Ovary (tissue), 9 donors: ENCODE data around the gene CCNG2. TPM values are rescaled to one million over a fixed set of nuclear protein-coding genes. Genes with fewer than 3 reads are reported as not detected.

Experiments used
- DNase-seq, 5 donors: peaks; one replicate each; pipeline ENCODE4 v3.0.0-alpha.2; 2019 to 2020
- H3K27ac ChIP-seq, 2 donors: fragments of 200-600 bp; one replicate each; pipeline versions ENCODE4 v1.5.1 to v1.8.0; 2019 to 2022
- H3K27me3 ChIP-seq: fragments of 200-600 bp; one replicate; pipeline ENCODE4 v1.8.0; 2022
- H3K36me3 ChIP-seq: fragments of 200-600 bp; sonication (generic); one replicate; pipeline ENCODE4 v1.5.1; 2019
- H3K4me1 ChIP-seq: one replicate; pipeline ENCODE4 v1.8.1; 2013; ENCODE audit warnings: mild to moderate bottlenecking, moderate library complexity; ENCODE audit not compliant: insufficient read depth
- H3K4me3 ChIP-seq: fragments of 200-600 bp; sonication (generic); one replicate; pipeline ENCODE4 v1.5.1; 2017
- H3K9me3 ChIP-seq, 2 donors: fragments of 200-600 bp in 1 of 2; sonication (generic) in 1 of 2; one replicate each; pipeline versions ENCODE4 v1.5.1 to v1.8.1; 2013 to 2019; ENCODE audit warnings: mild to moderate bottlenecking in 1 of 2, moderate library complexity in 1 of 2
- EP300 ChIP-seq: sonication (generic); formaldehyde crosslinking; IDR thresholded peaks from one replicate; pipeline ENCODE4 v1.6.1; 2017; ENCODE audit warnings: antibody characterized with exemption
- POLR2A ChIP-seq: fragments of 450-650 bp; IDR thresholded peaks from one replicate; pipeline ENCODE4 v1.6.1; 2017; ENCODE audit warnings: antibody characterized with exemption, mild to moderate bottlenecking, moderate library complexity
- WGBS, 3 donors: extraction: QIAGEN DNeasy Blood & Tissue Kit in 1 of 3; methylation state at CpG; one replicate each; pipeline versions ENCODE4 v1.1.5 to v1.1.7; 2013 to 2017; 5-methylcytosine and 5-hydroxymethylcytosine counted together
- intact Hi-C, 4 donors: fragments of 100-400 bp; cut with DNase I; formaldehyde crosslinking; loops; one replicate each; pipeline versions ENCODE4 v1.11.0 to v1.15.1; 2022 to 2023
- polyA plus RNA-seq, 2 donors: library from polyadenylated mRNA; stranded (reverse); fragments of 200-250 nt in 1 of 2; fragments of 350-450 nt in 1 of 2; fragmentation: Illumina TruSeq in 1 of 2; extraction: RNeasy Lipid Tissue Mini Kit (QIAGEN cat#74804) in 1 of 2; gene quantifications; one replicate each; pipeline ENCODE4 v1.2.3, GENCODE V29; 2013 to 2014
- total RNA-seq, 7 donors: library from RNA; depleted of rRNA in 2 of 7; stranded (reverse); fragments of >200 nt in 2 of 7; fragmentation: NEBNext Ultra II Directional in 3 of 7; extraction: Animal tissue kit (Norgen Biotek cat#: 25700) in 3 of 7; gene quantifications; one replicate each; pipeline versions ENCODE4 v1.1.0 to v1.2.4, GENCODE V29; 2016 to 2023
- TF ChIP-seq, protein P1 (sequence below), 3 donors: fragments of 450-650 bp in 2 of 3; fragments of 200-600 bp in 1 of 3; IDR thresholded peaks; one replicate each; pipeline versions ENCODE4 v1.5.1 to v1.8.0; 2016 to 2022; ENCODE audit warnings: antibody characterized with exemption in 3 of 3, mild to moderate bottlenecking in 1 of 3
- donor health status: DM: no; HTN: no; CAD: no; lungs with moderate emphysema.
- donor health status: DM: no; HTN: no; CAD: no.
- donor health status: Bipolar disorder and iron deficiency.
- donor health status: DM: yes; HTN: yes; CAD: no.
- donor health status: DM: no; HTN: no; CAD: no.
- donor health status: DM: yes; HTN: yes; CAD: no.

CCNG2 gene
- total and polyA plus RNA-seq, 9 donors: 9.9 to 44.9 (median 22.7) TPM

DNA sequence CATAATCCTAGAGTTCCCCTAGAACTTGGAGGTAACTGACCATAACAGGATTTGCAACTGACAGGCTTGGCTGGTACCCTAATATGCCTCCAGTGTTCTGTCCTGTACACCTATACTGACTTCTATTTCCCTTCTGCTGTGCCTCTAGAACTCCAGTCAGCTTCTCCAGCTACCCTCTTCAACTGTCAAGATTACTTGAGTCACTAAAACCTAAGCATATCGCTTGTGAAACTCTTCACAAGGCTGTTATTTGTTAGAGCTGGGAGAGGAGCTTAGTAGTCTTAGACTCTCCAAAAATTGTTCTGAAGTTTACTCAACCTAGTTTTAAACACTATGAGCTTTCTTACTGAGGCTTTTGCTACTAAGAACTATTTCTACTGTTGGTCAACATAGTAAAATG lies 52.0 kb downstream of the CCNG2 start:
- WGBS, 3 donors: 96 to 98% (median 97%) methylated on average over 1 of the region's 1 CpG
- H3K4me1 ChIP-seq: no peaks in the 10 kb centered on the region
- intact Hi-C loops: loop anchor here in 2 of 4 donors (5.0 to 10.0 kb wide), 2 partner anchors 694 to 962 kb away; no protein-coding TSS in a partner anchor
- no peak overlapping the region for H3K27ac ChIP-seq
- DNase-seq: no peak
- no peaks in the 10 kb centered on the region for H3K27me3 ChIP-seq
- H3K4me3 ChIP-seq: no peak overlapping the region
- TF ChIP-seq EP300 (no peak), POLR2A (no peak)
- TF ChIP-seq, protein P1, sequence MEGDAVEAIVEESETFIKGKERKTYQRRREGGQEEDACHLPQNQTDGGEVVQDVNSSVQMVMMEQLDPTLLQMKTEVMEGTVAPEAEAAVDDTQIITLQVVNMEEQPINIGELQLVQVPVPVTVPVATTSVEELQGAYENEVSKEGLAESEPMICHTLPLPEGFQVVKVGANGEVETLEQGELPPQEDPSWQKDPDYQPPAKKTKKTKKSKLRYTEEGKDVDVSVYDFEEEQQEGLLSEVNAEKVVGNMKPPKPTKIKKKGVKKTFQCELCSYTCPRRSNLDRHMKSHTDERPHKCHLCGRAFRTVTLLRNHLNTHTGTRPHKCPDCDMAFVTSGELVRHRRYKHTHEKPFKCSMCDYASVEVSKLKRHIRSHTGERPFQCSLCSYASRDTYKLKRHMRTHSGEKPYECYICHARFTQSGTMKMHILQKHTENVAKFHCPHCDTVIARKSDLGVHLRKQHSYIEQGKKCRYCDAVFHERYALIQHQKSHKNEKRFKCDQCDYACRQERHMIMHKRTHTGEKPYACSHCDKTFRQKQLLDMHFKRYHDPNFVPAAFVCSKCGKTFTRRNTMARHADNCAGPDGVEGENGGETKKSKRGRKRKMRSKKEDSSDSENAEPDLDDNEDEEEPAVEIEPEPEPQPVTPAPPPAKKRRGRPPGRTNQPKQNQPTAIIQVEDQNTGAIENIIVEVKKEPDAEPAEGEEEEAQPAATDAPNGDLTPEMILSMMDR (IDR thresholded peaks at IDR 0.05): no peak
- no peaks in the 10 kb centered on the region for H3K36me3 ChIP-seq
- H3K9me3 ChIP-seq: no peaks in the 10 kb centered on the region

DNA sequence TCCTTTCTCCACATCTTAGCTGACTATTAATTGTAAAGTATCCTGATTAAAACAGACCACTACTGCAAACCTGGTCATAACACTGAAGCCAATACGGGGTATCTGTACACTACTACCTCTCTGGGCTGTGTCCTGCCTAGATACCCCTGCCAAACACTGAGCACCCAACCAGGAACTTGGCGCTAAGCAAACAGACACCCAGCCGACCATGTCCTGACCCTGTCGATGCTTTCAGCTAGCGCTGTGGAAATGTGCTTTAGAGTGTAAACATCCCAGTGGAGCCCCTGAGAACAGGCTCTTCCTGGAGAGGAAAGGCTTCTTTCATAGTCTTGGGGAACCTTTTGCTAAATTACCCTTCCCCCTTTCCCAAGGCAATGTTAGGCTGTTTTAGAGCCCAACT lies 52.9 kb downstream of the CCNG2 start:
- H3K27me3 ChIP-seq: no peaks in the 10 kb centered on the region
- no peak for DNase-seq
- intact Hi-C loops: loop anchor here in 2 of 4 donors (5.0 to 10.0 kb wide), 2 partner anchors 695 to 963 kb away; no protein-coding TSS in a partner anchor
- no peak overlapping the region for H3K27ac ChIP-seq
- no peaks in the 10 kb centered on the region for H3K9me3 ChIP-seq
- TF ChIP-seq POLR2A: no peak
- TF ChIP-seq, protein P1 (IDR thresholded peaks at IDR 0.05): no peak
- TF ChIP-seq EP300: no peak
- no peaks in the 10 kb centered on the region for H3K36me3 ChIP-seq
- 82 to 89% (median 88%) methylated on average over 5 of the region's 5 CpGs for WGBS, 3 donors
- H3K4me1 ChIP-seq: no peaks in the 10 kb centered on the region
- H3K4me3 ChIP-seq: no peak overlapping the region

DNA sequence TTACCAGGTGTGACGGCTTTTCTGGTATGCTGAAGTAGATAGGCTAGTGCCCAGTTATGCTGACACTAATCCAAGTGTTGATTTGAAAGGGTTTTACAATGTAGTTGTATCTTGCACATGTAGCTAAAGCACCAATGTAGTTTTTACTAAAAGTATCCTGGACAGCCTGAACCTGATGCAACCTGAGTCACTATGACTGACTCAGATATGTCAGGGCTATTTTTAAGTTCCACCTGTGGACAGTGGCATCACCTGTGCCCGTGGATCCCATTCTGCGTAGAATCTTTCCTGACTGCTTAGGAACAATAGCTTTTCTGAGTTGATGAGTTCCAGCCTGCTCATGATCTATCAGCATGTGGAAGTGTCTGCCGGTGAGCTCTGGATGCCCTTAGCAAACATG lies 58.1 kb downstream of the CCNG2 start:
- DNase-seq: no peak
- H3K36me3 ChIP-seq: no peaks in the 10 kb centered on the region
- no peak overlapping the region for H3K27ac ChIP-seq
- no peaks in the 10 kb centered on the region for H3K4me1 ChIP-seq
- no peak for TF ChIP-seq POLR2A
- no peak for TF ChIP-seq EP300
- TF ChIP-seq, protein P1 (IDR thresholded peaks at IDR 0.05): no peak
- WGBS, 3 donors: 77 to 85% (median 84%) methylated on average over 4 of the region's 4 CpGs
- no peaks in the 10 kb centered on the region for H3K27me3 ChIP-seq
- H3K4me3 ChIP-seq: no peak overlapping the region
- intact Hi-C loops: no loop called here
- H3K9me3 ChIP-seq: no peaks in the 10 kb centered on the region

DNA sequence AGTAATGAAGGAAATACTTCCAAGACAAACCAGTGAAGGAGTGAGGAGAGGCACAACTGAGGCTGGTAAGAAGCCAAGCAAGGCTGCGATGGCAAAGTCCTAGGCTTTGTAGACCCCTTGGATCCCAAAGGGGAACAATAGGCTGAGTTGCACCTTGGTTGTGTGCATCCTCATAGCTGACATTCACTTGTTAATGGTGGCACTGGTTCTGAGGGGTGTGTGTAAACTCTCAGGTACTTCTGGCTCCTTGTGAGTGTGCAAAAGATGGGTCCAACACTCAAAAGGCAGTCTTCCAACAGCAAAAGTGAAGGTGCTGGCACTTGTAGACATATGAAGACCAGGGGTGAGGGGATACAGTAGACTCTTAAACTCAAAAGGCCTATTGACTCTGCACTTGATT lies 60.5 kb downstream of the CCNG2 start:
- Histone ChIP-seq H3K27me3 (no peaks in the 10 kb centered on the region), H3K4me3 (no peak overlapping the region), H3K4me1 (no peaks in the 10 kb centered on the region), H3K27ac (no peak overlapping the region), H3K36me3 (no peaks in the 10 kb centered on the region), H3K9me3 (no peaks in the 10 kb centered on the region)
- TF ChIP-seq EP300 (no peak), POLR2A (no peak)
- TF ChIP-seq, protein P1 (IDR thresholded peaks at IDR 0.05): no peak
- intact Hi-C loops: no loop called here
- DNase-seq: no peak
- 84 to 95% (median 86%) methylated on average over 1 of the region's 1 CpG for WGBS, 3 donors
